ENCODE results near the gene SMARCAL1. TPM values are rescaled to one million over a fixed set of nuclear protein-coding genes. Genes with fewer than 3 reads are reported as not detected.

The SMARCAL1 gene
- total and polyA plus RNA-seq, 8 donors, result 5.8 to 152 (median 18.3) TPM

- no peak for TF ChIP-seq EP300 (IDR thresholded peaks at IDR 0.05)
- no peak for TF ChIP-seq CTCF (IDR thresholded peaks at IDR 0.05)
- no peak for TF ChIP-seq POLR2AphosphoS5 (IDR thresholded peaks at IDR 0.05)
- TF ChIP-seq POLR2A (IDR thresholded peaks at IDR 0.05), result no peak
- no peak overlapping the region for H3K27ac ChIP-seq
- H3K4me3 ChIP-seq, result no peak overlapping the region
- H3K36me3 ChIP-seq, result peaks cover 3 to 50% (median 45%) of the 10 kb centered on the region in 4 donors
- H3K9me3 ChIP-seq, result no peaks in the 10 kb centered on the region
- no peaks in the 10 kb centered on the region for H3K27me3 ChIP-seq
- WGBS, 5 donors, result 94 to 99% (median 95%) methylated on average over 3 of the region's 3 CpGs
- no peak for DNase-seq
- intact Hi-C loops (cut with DNase I; ENCODE audit: low total_unique reads), result no loop called here
- peaks cover 0 to 31% (median 16%) of the 10 kb centered on the region in 4 donors for H3K4me1 ChIP-seq
These were observed 2.6 kb downstream of the SMARCAL1 start for GRCh38 chr2:216414772-216415319.

GRCh38 chr2:216415541-216415940 is 3.3 kb downstream of the SMARCAL1 start:
- no peaks in the 10 kb centered on the region for H3K27me3 ChIP-seq
- peaks cover 3 to 57% (median 52%) of the 10 kb centered on the region in 4 donors for H3K36me3 ChIP-seq
- DNase-seq, result no peak
- H3K27ac ChIP-seq, result no peak overlapping the region
- WGBS, 5 donors, result 88 to 94% (median 91%) methylated on average over 3 of the region's 3 CpGs
- TF ChIP-seq POLR2AphosphoS5 (IDR thresholded peaks at IDR 0.05) (no peak), EP300 (IDR thresholded peaks at IDR 0.05) (no peak), CTCF (IDR thresholded peaks at IDR 0.05) (no peak), POLR2A (IDR thresholded peaks at IDR 0.05) (no peak)
- intact Hi-C loops (cut with DNase I; ENCODE audit: low total_unique reads), result no loop called here
- no peak overlapping the region for H3K4me3 ChIP-seq
- H3K4me1 ChIP-seq, result peaks cover 0 to 31% (median 16%) of the 10 kb centered on the region in 4 donors
- no peaks in the 10 kb centered on the region for H3K9me3 ChIP-seq

GRCh38 chr2:216416571-216417307 is 4.5 kb downstream of the SMARCAL1 start:
- Histone ChIP-seq H3K4me1 (peaks cover 0 to 29% (median 16%) of the 10 kb centered on the region in 4 donors), H3K9me3 (no peaks in the 10 kb centered on the region), H3K4me3 (no peak overlapping the region), H3K27me3 (no peaks in the 10 kb centered on the region), H3K27ac (no peak overlapping the region), H3K36me3 (peaks cover 3 to 69% (median 64%) of the 10 kb centered on the region in 4 donors)
- intact Hi-C loops (cut with DNase I; ENCODE audit: low total_unique reads), result no loop called here
- no peak for TF ChIP-seq EP300 (IDR thresholded peaks at IDR 0.05)
- no peak for TF ChIP-seq POLR2A (IDR thresholded peaks at IDR 0.05)
- no peak for TF ChIP-seq POLR2AphosphoS5 (IDR thresholded peaks at IDR 0.05)
- no peak for TF ChIP-seq CTCF (IDR thresholded peaks at IDR 0.05)
- 62 to 75% (median 73%) methylated on average over 6 of the region's 6 CpGs for WGBS, 5 donors
- DNase-seq, result no peak

GRCh38 chr2:216418981-216419380 is 6.7 kb downstream of the SMARCAL1 start:
- no peak overlapping the region for H3K27ac ChIP-seq
- no peak for DNase-seq
- intact Hi-C loops (cut with DNase I; ENCODE audit: low total_unique reads), result no loop called here
- H3K9me3 ChIP-seq, result no peaks in the 10 kb centered on the region
- H3K27me3 ChIP-seq, result no peaks in the 10 kb centered on the region
- peaks cover 21 to 91% (median 86%) of the 10 kb centered on the region in 4 donors for H3K36me3 ChIP-seq
- 72 to 100% (median 93%) methylated on average over 1 of the region's 1 CpG for WGBS, 5 donors
- no peak overlapping the region for H3K4me3 ChIP-seq
- no peak for TF ChIP-seq POLR2AphosphoS5 (IDR thresholded peaks at IDR 0.05)
- no peak for TF ChIP-seq POLR2A (IDR thresholded peaks at IDR 0.05)
- no peak for TF ChIP-seq CTCF (IDR thresholded peaks at IDR 0.05)
- TF ChIP-seq EP300 (IDR thresholded peaks at IDR 0.05), result no peak
- H3K4me1 ChIP-seq, result peaks cover 0 to 15% (median 3%) of the 10 kb centered on the region in 4 donors
